NB4 (cell line): ENCODE data around the gene MRPS33.

Source experiments
- CTCF ChIP-seq: IDR thresholded peaks from one replicate; pipeline ENCODE4 v1.5.1; 2012; ENCODE audit warnings: low read depth, low read length
- MAX ChIP-seq: IDR thresholded peaks from 2 replicates; pipeline ENCODE4 v1.6.1; 2011; ENCODE audit warnings: low read depth, low read length
- MYC ChIP-seq: IDR thresholded peaks from 2 replicates; pipeline ENCODE4 v1.6.1; 2011; ENCODE audit warnings: low read depth, low read length
- POLR2A ChIP-seq: IDR thresholded peaks from 2 replicates; pipeline ENCODE4 v1.6.1; 2011; ENCODE audit warnings: mild to moderate bottlenecking; ENCODE audit not compliant: insufficient read length; ENCODE audit errors: extremely low read depth

GRCh38 chr7:141028767-141029166 lies 14.0 kb upstream of the MRPS33 start:
- no peak for TF ChIP-seq CTCF
- no peak for TF ChIP-seq POLR2A
- TF ChIP-seq MYC, result no peak
- TF ChIP-seq MAX, result no peak
